HepG2 (cell line): ENCODE measurements around the gene FOXA1. TPM values are rescaled to one million over a fixed set of nuclear protein-coding genes. Genes with fewer than 3 reads are reported as not detected.

ENCODE experiments used
- HOXA5 ChIP-seq: sonication (generic); formaldehyde crosslinking; IDR thresholded peaks from 2 replicates; pipeline ENCODE4 v1.4.0; 2020; ENCODE audit warnings: missing genetic modification reagents
- JUND ChIP-seq: sonication (generic); formaldehyde crosslinking; IDR thresholded peaks from 2 replicates; pipeline ENCODE4 v1.8.0; 2022; ENCODE audit warnings: mild to moderate bottlenecking, missing genetic modification reagents
- KLF12 ChIP-seq: sonication (generic); formaldehyde crosslinking; IDR thresholded peaks from 2 replicates; pipeline ENCODE4 v1.4.0; 2020; ENCODE audit warnings: missing genetic modification reagents, borderline replicate concordance
- MLLT10 ChIP-seq: sonication (generic); formaldehyde crosslinking; IDR thresholded peaks from 2 replicates; pipeline ENCODE4 v1.4.0; 2020; ENCODE audit warnings: missing genetic modification reagents
- RORA ChIP-seq: sonication (generic); formaldehyde crosslinking; IDR thresholded peaks from 2 replicates; pipeline ENCODE4 v1.5.0; 2020; ENCODE audit warnings: mild to moderate bottlenecking, missing genetic modification reagents, moderate library complexity
- SIX1 ChIP-seq: sonication (generic); formaldehyde crosslinking; IDR thresholded peaks from 2 replicates; pipeline ENCODE4 v1.4.0; 2020; ENCODE audit warnings: missing genetic modification reagents, borderline replicate concordance
- SMARCE1 ChIP-seq: fragments of 450-650 bp; IDR thresholded peaks from 2 replicates; pipeline ENCODE4 v1.6.1; 2017; ENCODE audit warnings: borderline replicate concordance
- TARDBP ChIP-seq: sonication (generic); formaldehyde crosslinking; IDR thresholded peaks from 2 replicates; pipeline ENCODE4 v1.8.0; 2022; ENCODE audit warnings: mild to moderate bottlenecking, missing genetic modification reagents
- TCF12 ChIP-seq, 2 experiments: fragments of 450-650 bp in 1 of 2; sonication (generic) in 1 of 2; formaldehyde crosslinking in 1 of 2; IDR thresholded peaks; 2 replicates each; pipeline versions ENCODE4 v1.6.1 to v1.8.0; 2017 to 2022; ENCODE audit warnings: antibody characterized with exemption in 1 of 2, mild to moderate bottlenecking in 1 of 2, missing genetic modification reagents in 1 of 2, moderate library complexity in 1 of 2
- TMF1 ChIP-seq: sonication (generic); formaldehyde crosslinking; IDR thresholded peaks from 2 replicates; pipeline ENCODE4 v1.8.1; 2022; ENCODE audit warnings: low read depth, missing genetic modification reagents
- U2AF1 ChIP-seq: fragments of 200-400 bp; formaldehyde crosslinking; optimal IDR thresholded peaks from 2 replicates; pipeline ENCODE3; 2017; ENCODE audit warnings: mild to moderate bottlenecking, low read depth, low read length
- ZKSCAN1 ChIP-seq: fragments of 150-350 bp; IDR thresholded peaks from 2 replicates; pipeline ENCODE4 v1.6.1; 2014; ENCODE audit warnings: low read length
- ZKSCAN8 ChIP-seq: IDR thresholded peaks from 2 replicates; pipeline ENCODE4 v1.6.1; 2016; ENCODE audit warnings: borderline replicate concordance, missing genetic modification reagents, missing compliant biosample characterization
- ZMAT3 ChIP-seq: sonication (generic); formaldehyde crosslinking; conservative IDR thresholded peaks from 2 replicates; pipeline ENCODE4 v1.7.0; 2021; ENCODE audit warnings: missing genetic modification reagents
- ZNF274 ChIP-seq: sonication (generic); formaldehyde crosslinking; IDR thresholded peaks from 2 replicates; pipeline ENCODE4 v1.5.1; 2020; ENCODE audit warnings: mild to moderate bottlenecking, missing genetic modification reagents
- ZNF354B ChIP-seq: sonication (generic); formaldehyde crosslinking; IDR thresholded peaks from 2 replicates; pipeline ENCODE4 v1.8.0; 2022; ENCODE audit warnings: mild to moderate bottlenecking, missing genetic modification reagents
- ZNF629 ChIP-seq: sonication (generic); formaldehyde crosslinking; conservative IDR thresholded peaks from 2 replicates; pipeline ENCODE4 v1.5.0; 2020; ENCODE audit warnings: missing genetic modification reagents
- ZSCAN29 ChIP-seq: sonication (generic); formaldehyde crosslinking; conservative IDR thresholded peaks from 2 replicates; pipeline ENCODE4 v1.4.0; 2020; ENCODE audit warnings: mild to moderate bottlenecking, missing genetic modification reagents
- polyA plus RNA-seq, 8 experiments: library from polyadenylated mRNA; depleted of rRNA in 3 of 8; stranded (reverse) in 7 of 8; unstranded in 1 of 8; fragments of >200 nt; fragmentation: Illumina TruSeq in 4 of 8; extraction: Trizol in 4 of 8; gene quantifications; 2 replicates each; pipeline versions ENCODE4 v1.2.1 to v1.2.3, GENCODE V29; 2011 to 2016; ENCODE audit warnings: low read depth in 4 of 8, missing spikeins in 1 of 8, mixed read lengths in 1 of 8; ENCODE audit not compliant: insufficient read depth in 1 of 8
- total RNA-seq, 5 experiments: library from RNA; depleted of rRNA; stranded (reverse); fragments of >200 nt; fragmentation: Illumina TruSeq; extraction: Trizol; gene quantifications; 2 replicates each; pipeline ENCODE4 v1.2.3, GENCODE V29; 2016; ENCODE audit warnings: low read depth in 1 of 5
- TF ChIP-seq, protein P1 (sequence below): sonication (generic); formaldehyde crosslinking; IDR thresholded peaks from 2 replicates; pipeline ENCODE4 v1.4.0; 2020; ENCODE audit warnings: mild to moderate bottlenecking, missing genetic modification reagents
- TF ChIP-seq, protein P2 (sequence below): sonication (generic); formaldehyde crosslinking; IDR thresholded peaks from 2 replicates; pipeline ENCODE4 v1.4.0; 2020; ENCODE audit warnings: missing genetic modification reagents
- TF ChIP-seq, protein P3 (sequence below): sonication (generic); formaldehyde crosslinking; IDR thresholded peaks from 2 replicates; pipeline ENCODE4 v1.4.0; 2020; ENCODE audit warnings: missing genetic modification reagents, borderline replicate concordance

Gene FOXA1
- total and polyA plus RNA-seq, 2 of the 13 experiments (the other 11 are each of a cell fraction or from before 2014, with no cell fraction given), result 43.4 to 58.6 TPM

DNA sequence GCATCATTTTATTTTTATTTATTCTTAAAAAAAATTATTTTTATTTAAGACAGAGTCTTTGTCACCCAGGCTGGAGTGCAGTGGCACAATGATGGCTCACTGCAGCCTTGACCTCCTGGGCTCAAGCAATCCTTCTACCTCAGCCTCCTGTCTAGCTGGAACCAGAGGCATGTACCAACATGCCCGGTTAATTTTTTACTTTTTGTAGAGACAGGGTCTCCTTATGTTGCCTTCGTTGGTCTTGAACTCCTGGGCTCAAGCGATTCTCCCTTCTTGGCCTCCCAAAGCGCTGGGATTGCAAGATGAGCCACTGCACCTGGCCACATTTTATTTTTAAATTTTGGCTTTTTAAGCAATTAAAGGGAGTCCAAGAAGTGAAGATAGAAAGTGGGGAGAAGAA lies 21.8 kb upstream of the FOXA1 start (continued):
- TF ChIP-seq, protein P1, sequence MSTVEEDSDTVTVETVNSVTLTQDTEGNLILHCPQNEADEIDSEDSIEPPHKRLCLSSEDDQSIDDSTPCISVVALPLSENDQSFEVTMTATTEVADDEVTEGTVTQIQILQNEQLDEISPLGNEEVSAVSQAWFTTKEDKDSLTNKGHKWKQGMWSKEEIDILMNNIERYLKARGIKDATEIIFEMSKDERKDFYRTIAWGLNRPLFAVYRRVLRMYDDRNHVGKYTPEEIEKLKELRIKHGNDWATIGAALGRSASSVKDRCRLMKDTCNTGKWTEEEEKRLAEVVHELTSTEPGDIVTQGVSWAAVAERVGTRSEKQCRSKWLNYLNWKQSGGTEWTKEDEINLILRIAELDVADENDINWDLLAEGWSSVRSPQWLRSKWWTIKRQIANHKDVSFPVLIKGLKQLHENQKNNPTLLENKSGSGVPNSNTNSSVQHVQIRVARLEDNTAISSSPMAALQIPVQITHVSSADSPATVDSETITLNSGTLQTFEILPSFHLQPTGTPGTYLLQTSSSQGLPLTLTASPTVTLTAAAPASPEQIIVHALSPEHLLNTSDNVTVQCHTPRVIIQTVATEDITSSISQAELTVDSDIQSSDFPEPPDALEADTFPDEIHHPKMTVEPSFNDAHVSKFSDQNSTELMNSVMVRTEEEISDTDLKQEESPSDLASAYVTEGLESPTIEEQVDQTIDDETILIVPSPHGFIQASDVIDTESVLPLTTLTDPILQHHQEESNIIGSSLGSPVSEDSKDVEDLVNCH, result no peak
- TF ChIP-seq RORA (CRISPR knock-in tag) (no peak), ZNF354B (no peak), ZKSCAN8 (no peak), JUND (CRISPR knock-in tag) (no peak), U2AF1 (no peak), ZKSCAN1 (no peak), MLLT10 (CRISPR knock-in tag) (no peak), ZSCAN29 (CRISPR knock-in tag) (no peak), ZNF274 (CRISPR knock-in tag) (no peak), ZNF629 (CRISPR knock-in tag) (no peak), SMARCE1 (no peak), KLF12 (CRISPR knock-in tag) (no peak), TMF1 (no peak), TCF12 (IDR thresholded peaks at IDR 0.05) (no peak), TCF12 (CRISPR knock-in tag; IDR thresholded peaks at IDR 0.05) (no peak), HOXA5 (0 out of 2 replicates have a peak, but pooled peaks have one; percentile 67), SIX1 (CRISPR knock-in tag) (no peak), ZMAT3 (no peak; the same call in 1 of the 2 replicates), TARDBP (CRISPR knock-in tag) (no peak)
- TF ChIP-seq, protein P2, sequence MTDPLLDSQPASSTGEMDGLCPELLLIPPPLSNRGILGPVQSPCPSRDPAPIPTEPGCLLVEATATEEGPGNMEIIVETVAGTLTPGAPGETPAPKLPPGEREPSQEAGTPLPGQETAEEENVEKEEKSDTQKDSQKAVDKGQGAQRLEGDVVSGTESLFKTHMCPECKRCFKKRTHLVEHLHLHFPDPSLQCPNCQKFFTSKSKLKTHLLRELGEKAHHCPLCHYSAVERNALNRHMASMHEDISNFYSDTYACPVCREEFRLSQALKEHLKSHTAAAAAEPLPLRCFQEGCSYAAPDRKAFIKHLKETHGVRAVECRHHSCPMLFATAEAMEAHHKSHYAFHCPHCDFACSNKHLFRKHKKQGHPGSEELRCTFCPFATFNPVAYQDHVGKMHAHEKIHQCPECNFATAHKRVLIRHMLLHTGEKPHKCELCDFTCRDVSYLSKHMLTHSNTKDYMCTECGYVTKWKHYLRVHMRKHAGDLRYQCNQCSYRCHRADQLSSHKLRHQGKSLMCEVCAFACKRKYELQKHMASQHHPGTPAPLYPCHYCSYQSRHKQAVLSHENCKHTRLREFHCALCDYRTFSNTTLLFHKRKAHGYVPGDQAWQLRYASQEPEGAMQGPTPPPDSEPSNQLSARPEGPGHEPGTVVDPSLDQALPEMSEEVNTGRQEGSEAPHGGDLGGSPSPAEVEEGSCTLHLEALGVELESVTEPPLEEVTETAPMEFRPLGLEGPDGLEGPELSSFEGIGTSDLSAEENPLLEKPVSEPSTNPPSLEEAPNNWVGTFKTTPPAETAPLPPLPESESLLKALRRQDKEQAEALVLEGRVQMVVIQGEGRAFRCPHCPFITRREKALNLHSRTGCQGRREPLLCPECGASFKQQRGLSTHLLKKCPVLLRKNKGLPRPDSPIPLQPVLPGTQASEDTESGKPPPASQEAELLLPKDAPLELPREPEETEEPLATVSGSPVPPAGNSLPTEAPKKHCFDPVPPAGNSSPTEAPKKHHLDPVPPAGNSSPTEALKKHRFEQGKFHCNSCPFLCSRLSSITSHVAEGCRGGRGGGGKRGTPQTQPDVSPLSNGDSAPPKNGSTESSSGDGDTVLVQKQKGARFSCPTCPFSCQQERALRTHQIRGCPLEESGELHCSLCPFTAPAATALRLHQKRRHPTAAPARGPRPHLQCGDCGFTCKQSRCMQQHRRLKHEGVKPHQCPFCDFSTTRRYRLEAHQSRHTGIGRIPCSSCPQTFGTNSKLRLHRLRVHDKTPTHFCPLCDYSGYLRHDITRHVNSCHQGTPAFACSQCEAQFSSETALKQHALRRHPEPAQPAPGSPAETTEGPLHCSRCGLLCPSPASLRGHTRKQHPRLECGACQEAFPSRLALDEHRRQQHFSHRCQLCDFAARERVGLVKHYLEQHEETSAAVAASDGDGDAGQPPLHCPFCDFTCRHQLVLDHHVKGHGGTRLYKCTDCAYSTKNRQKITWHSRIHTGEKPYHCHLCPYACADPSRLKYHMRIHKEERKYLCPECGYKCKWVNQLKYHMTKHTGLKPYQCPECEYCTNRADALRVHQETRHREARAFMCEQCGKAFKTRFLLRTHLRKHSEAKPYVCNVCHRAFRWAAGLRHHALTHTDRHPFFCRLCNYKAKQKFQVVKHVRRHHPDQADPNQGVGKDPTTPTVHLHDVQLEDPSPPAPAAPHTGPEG (CRISPR knock-in tag), result 0 out of 2 replicates have a peak, but pooled peaks have one; percentile 45
- TF ChIP-seq, protein P3, sequence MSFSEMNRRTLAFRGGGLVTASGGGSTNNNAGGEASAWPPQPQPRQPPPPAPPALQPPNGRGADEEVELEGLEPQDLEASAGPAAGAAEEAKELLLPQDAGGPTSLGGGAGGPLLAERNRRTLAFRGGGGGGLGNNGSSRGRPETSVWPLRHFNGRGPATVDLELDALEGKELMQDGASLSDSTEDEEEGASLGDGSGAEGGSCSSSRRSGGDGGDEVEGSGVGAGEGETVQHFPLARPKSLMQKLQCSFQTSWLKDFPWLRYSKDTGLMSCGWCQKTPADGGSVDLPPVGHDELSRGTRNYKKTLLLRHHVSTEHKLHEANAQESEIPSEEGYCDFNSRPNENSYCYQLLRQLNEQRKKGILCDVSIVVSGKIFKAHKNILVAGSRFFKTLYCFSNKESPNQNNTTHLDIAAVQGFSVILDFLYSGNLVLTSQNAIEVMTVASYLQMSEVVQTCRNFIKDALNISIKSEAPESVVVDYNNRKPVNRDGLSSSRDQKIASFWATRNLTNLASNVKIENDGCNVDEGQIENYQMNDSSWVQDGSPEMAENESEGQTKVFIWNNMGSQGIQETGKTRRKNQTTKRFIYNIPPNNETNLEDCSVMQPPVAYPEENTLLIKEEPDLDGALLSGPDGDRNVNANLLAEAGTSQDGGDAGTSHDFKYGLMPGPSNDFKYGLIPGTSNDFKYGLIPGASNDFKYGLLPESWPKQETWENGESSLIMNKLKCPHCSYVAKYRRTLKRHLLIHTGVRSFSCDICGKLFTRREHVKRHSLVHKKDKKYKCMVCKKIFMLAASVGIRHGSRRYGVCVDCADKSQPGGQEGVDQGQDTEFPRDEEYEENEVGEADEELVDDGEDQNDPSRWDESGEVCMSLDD (CRISPR knock-in tag), result no peak
